Left ventricle myocardium superior (tissue), 1 donor: ENCODE data around the gene STAT4. TPM values are rescaled to one million over a fixed set of nuclear protein-coding genes. Genes with fewer than 3 reads are reported as not detected.

Experiments
- ATAC-seq: fragments of 200-7000 bp; cut with Tn5 transposase; one replicate; pipeline ENCODE4 v1.9.1; 2020; ENCODE audit warnings: mild to moderate bottlenecking, moderate library complexity
- DNase-seq: peaks from one replicate; pipeline ENCODE4 v3.0.0-alpha.2; 2020
- intact Hi-C: fragments of 100-400 bp; cut with micrococcal nuclease; formaldehyde crosslinking; loops from one replicate; pipeline ENCODE4 v1.11.0; 2022
- total RNA-seq: library from RNA; stranded (reverse); fragmentation: NEBNext Ultra II Directional; extraction: Animal tissue kit (Norgen Biotek cat#: 25700); gene quantifications from one replicate; pipeline ENCODE4 v1.2.1, GENCODE V29; 2021
- donor health status: DM: no; HTN: yes; CAD: no; lungs with severe emphysema.

The STAT4 gene
- total RNA-seq, 1 donor from 2014 or later, result 0.57 TPM

- DNase-seq (no peak), ATAC-seq (no peak)
- intact Hi-C loops, result no loop called here
Measured at GRCh38 chr2:191031256-191031655, 119.5 kb downstream of the STAT4 start.

GRCh38 chr2:191030521-191031154, 120.2 kb downstream of the STAT4 start:
- no peak for DNase-seq
- peak; percentile 63 for ATAC-seq
- intact Hi-C loops, result no loop called here

GRCh38 chr2:191029280-191029950, 121.4 kb downstream of the STAT4 start:
- no peak for ATAC-seq
- no peak for DNase-seq
- intact Hi-C loops, result loop anchor here (10.0 kb wide), 1 partner anchor 175 kb away; no protein-coding TSS in a partner anchor

GRCh38 chr2:191026377-191026776, 124.4 kb downstream of the STAT4 start:
- intact Hi-C loops, result loop anchor here (10.0 kb wide), 1 partner anchor 172 kb away; no protein-coding TSS in a partner anchor
- DNase-seq, result no peak
- no peak for ATAC-seq

GRCh38 chr2:191025135-191025534, 125.7 kb downstream of the STAT4 start:
- no peak for DNase-seq
- intact Hi-C loops, result loop anchor here (10.0 kb wide), 1 partner anchor 170 kb away; no protein-coding TSS in a partner anchor
- no peak for ATAC-seq

- DNase-seq, result no peak
- intact Hi-C loops, result loop anchor here (10.0 kb wide), 1 partner anchor 168 kb away; no protein-coding TSS in a partner anchor
- no peak for ATAC-seq
Measured at GRCh38 chr2:191023235-191023679, 127.5 kb downstream of the STAT4 start.

- no peak for DNase-seq
Measured at GRCh38 chr2:191020742-191021381, 129.9 kb downstream of the STAT4 start.

GRCh38 chr2:191020221-191020741, 130.5 kb downstream of the STAT4 start:
- ATAC-seq (peak; percentile 100), DNase-seq (peak; percentile 96)
- intact Hi-C loops, result loop anchor here (10.0 kb wide), 1 partner anchor 165 kb away; no protein-coding TSS in a partner anchor

More at GRCh38 chr2:191020742-191021381, 129.9 kb downstream of the STAT4 start:
- ATAC-seq, result peak; percentile 55
- intact Hi-C loops, result loop anchor here (10.0 kb wide), 1 partner anchor 166 kb away; no protein-coding TSS in a partner anchor

GRCh38 chr2:191019376-191019775, 131.4 kb downstream of the STAT4 start:
- ATAC-seq, result no peak
- intact Hi-C loops, result no loop called here
- no peak for DNase-seq

- ATAC-seq, result no peak
- DNase-seq, result no peak
- intact Hi-C loops, result no loop called here
Measured at GRCh38 chr2:191018643-191019119, 132.1 kb downstream of the STAT4 start.

GRCh38 chr2:191018048-191018447, 132.7 kb downstream of the STAT4 start:
- intact Hi-C loops, result no loop called here
- no peak for DNase-seq
- no peak for ATAC-seq

- ATAC-seq (no peak), DNase-seq (no peak)
- intact Hi-C loops, result no loop called here
Measured at GRCh38 chr2:191015831-191016230, 135.0 kb downstream of the STAT4 start.

GRCh38 chr2:191015239-191015638, 135.6 kb downstream of the STAT4 start:
- intact Hi-C loops, result no loop called here
- DNase-seq (no peak), ATAC-seq (no peak)

- no peak for ATAC-seq
- intact Hi-C loops, result no loop called here
- DNase-seq, result no peak
Measured at GRCh38 chr2:191014653-191015020, 136.2 kb downstream of the STAT4 start.

GRCh38 chr2:191013932-191014652, 136.7 kb downstream of the STAT4 start, which contains the start of gene STAT1:
STAT1 (minus strand) TSS chr2:191014171; CDS start chr2:191010003, 4,168 bp downstream.
- DNase-seq, result peak; percentile 97
- intact Hi-C loops, result no loop called here
- ATAC-seq, result peak; percentile 98

GRCh38 chr2:191013682-191013931, 137.2 kb downstream of the STAT4 start:
- DNase-seq (no peak), ATAC-seq (no peak)
- intact Hi-C loops, result no loop called here

GRCh38 chr2:191012845-191013681, 137.7 kb downstream of the STAT4 start:
- intact Hi-C loops, result no loop called here
- DNase-seq, result no peak
- ATAC-seq, result peak; percentile 21

- intact Hi-C loops, result no loop called here
- DNase-seq (no peak), ATAC-seq (no peak)
Measured at GRCh38 chr2:191012346-191012745, 138.4 kb downstream of the STAT4 start.
